Measurements from ENCODE around the gene CBLC.

DNA sequence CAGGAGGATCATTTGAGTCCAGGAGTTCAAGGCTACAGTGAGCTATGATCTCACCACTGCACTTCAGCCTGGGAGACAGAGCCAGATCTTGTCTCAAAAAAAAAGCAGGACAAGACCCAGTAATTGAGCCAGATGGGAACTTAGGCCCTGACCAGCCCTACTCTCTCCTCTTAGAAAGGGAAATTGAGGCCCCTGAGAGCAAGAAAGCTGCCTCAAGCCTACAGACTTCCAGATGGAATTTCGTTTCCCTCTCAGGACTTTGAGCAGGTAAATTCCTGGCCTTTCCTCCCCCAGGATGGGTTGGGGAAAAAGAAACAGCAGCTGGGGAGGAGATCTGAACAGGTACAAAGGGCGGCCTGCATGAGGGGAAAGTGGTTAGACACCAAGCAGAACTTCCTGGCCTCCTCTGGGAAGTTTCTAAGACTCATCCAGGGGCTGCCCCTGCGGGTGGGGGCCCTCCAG, 32.8 kb upstream of the CBLC start:
- TF ChIP-seq, protein P1, sequence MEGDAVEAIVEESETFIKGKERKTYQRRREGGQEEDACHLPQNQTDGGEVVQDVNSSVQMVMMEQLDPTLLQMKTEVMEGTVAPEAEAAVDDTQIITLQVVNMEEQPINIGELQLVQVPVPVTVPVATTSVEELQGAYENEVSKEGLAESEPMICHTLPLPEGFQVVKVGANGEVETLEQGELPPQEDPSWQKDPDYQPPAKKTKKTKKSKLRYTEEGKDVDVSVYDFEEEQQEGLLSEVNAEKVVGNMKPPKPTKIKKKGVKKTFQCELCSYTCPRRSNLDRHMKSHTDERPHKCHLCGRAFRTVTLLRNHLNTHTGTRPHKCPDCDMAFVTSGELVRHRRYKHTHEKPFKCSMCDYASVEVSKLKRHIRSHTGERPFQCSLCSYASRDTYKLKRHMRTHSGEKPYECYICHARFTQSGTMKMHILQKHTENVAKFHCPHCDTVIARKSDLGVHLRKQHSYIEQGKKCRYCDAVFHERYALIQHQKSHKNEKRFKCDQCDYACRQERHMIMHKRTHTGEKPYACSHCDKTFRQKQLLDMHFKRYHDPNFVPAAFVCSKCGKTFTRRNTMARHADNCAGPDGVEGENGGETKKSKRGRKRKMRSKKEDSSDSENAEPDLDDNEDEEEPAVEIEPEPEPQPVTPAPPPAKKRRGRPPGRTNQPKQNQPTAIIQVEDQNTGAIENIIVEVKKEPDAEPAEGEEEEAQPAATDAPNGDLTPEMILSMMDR (IDR thresholded peaks at IDR 0.05): no peak
- TF ChIP-seq POLR2A (IDR thresholded peaks at IDR 0.05) (no peak), EP300 (IDR thresholded peaks at IDR 0.05) (no peak)

All from upper lobe of left lung (tissue), 4 donors.